RWPE2 (cell line): Measurements from ENCODE around the gene GRIP2.

ENCODE experiments used
- ATAC-seq: fragments of 200-7000 bp; cut with Tn5 transposase; 3 replicates; pipeline ENCODE4 v1.9.1; 2021; ENCODE audit warnings: low read depth
- DNase-seq: peaks from one replicate; pipeline ENCODE4 v3.0.0-alpha.2; 2020; ENCODE audit warnings: low spot score
- H3K27ac ChIP-seq: fragments of 450-650 bp; 2 replicates; pipeline ENCODE4 v1.5.1; 2017; ENCODE audit warnings: mild to moderate bottlenecking; ENCODE audit not compliant: poor library complexity, severe bottlenecking
- H3K27me3 ChIP-seq: fragments of 250-450 bp; sonication (Bioruptor Pico); 2 replicates; pipeline ENCODE4 v1.5.1; 2021; ENCODE audit warnings: mild to moderate bottlenecking, moderate library complexity; ENCODE audit not compliant: insufficient read depth, poor library complexity, severe bottlenecking
- H3K36me3 ChIP-seq: fragments of 250-450 bp; sonication (Bioruptor Pico); 2 replicates; pipeline ENCODE4 v1.5.1; 2020; ENCODE audit warnings: low read depth, mild to moderate bottlenecking, moderate library complexity
- H3K4me1 ChIP-seq: fragments of 250-450 bp; sonication (Bioruptor Pico); 2 replicates; pipeline ENCODE4 v1.5.1; 2021; ENCODE audit warnings: mild to moderate bottlenecking, moderate library complexity; ENCODE audit not compliant: insufficient read depth, poor library complexity, severe bottlenecking
- H3K4me3 ChIP-seq: fragments of 250-450 bp; sonication (Bioruptor Pico); 2 replicates; pipeline ENCODE4 v1.5.1; 2021; ENCODE audit warnings: mild to moderate bottlenecking, moderate library complexity; ENCODE audit not compliant: severe bottlenecking
- H3K9me3 ChIP-seq: fragments of 250-450 bp; sonication (Bioruptor Pico); 2 replicates; pipeline ENCODE4 v1.5.1; 2021; ENCODE audit warnings: mild to moderate bottlenecking, moderate library complexity; ENCODE audit not compliant: severe bottlenecking
- CTCF ChIP-seq: fragments of 450-650 bp; IDR thresholded peaks from one replicate; pipeline ENCODE4 v1.5.1; 2017; ENCODE audit warnings: mild to moderate bottlenecking, moderate library complexity; ENCODE audit not compliant: poor library complexity, severe bottlenecking

The GRIP2 gene

GRCh38 chr3:14448063-14448462, 92.1 kb downstream of the GRIP2 start:
- DNase-seq = no peak
- Histone ChIP-seq H3K4me1 (peaks cover 11% of the 10 kb centered on the region), H3K27ac (no peak overlapping the region), H3K27me3 (no peaks in the 10 kb centered on the region), H3K4me3 (no peak overlapping the region), H3K9me3 (no peaks in the 10 kb centered on the region), H3K36me3 (peaks cover 13% of the 10 kb centered on the region)
- TF ChIP-seq CTCF = no peak
- no peak for ATAC-seq

- no peaks in the 10 kb centered on the region for H3K27me3 ChIP-seq
- ATAC-seq (no peak), DNase-seq (no peak)
- TF ChIP-seq CTCF = no peak
- no peaks in the 10 kb centered on the region for H3K9me3 ChIP-seq
- H3K36me3 ChIP-seq = peaks cover 13% of the 10 kb centered on the region
- no peak overlapping the region for H3K27ac ChIP-seq
- no peak overlapping the region for H3K4me3 ChIP-seq
- H3K4me1 ChIP-seq = peaks cover 1% of the 10 kb centered on the region
Measured at GRCh38 chr3:14446988-14447570, 93.1 kb downstream of the GRIP2 start.

GRCh38 chr3:14445773-14446172, 94.4 kb downstream of the GRIP2 start:
- ATAC-seq (no peak), DNase-seq (no peak)
- Histone ChIP-seq H3K9me3 (no peaks in the 10 kb centered on the region), H3K4me1 (no peaks in the 10 kb centered on the region), H3K27me3 (no peaks in the 10 kb centered on the region), H3K27ac (no peak overlapping the region), H3K4me3 (no peak overlapping the region), H3K36me3 (peaks cover 13% of the 10 kb centered on the region)
- TF ChIP-seq CTCF = no peak

GRCh38 chr3:14444380-14444779, 95.8 kb downstream of the GRIP2 start:
- no peak overlapping the region for H3K27ac ChIP-seq
- no peak for TF ChIP-seq CTCF
- DNase-seq (no peak), ATAC-seq (no peak)
- H3K36me3 ChIP-seq = peaks cover 13% of the 10 kb centered on the region
- H3K4me3 ChIP-seq = no peak overlapping the region
- no peaks in the 10 kb centered on the region for H3K9me3 ChIP-seq
- no peaks in the 10 kb centered on the region for H3K4me1 ChIP-seq
- H3K27me3 ChIP-seq = no peaks in the 10 kb centered on the region

GRCh38 chr3:14441920-14442300, 98.2 kb downstream of the GRIP2 start:
- no peak for ATAC-seq
- no peak overlapping the region for H3K4me3 ChIP-seq
- no peaks in the 10 kb centered on the region for H3K9me3 ChIP-seq
- TF ChIP-seq CTCF = no peak
- H3K36me3 ChIP-seq = peaks cover 5% of the 10 kb centered on the region
- DNase-seq = no peak
- H3K27ac ChIP-seq = no peak overlapping the region
- no peaks in the 10 kb centered on the region for H3K27me3 ChIP-seq
- H3K4me1 ChIP-seq = no peaks in the 10 kb centered on the region
